Measurements from ENCODE around the gene GPR55. TPM values are rescaled to one million over a fixed set of nuclear protein-coding genes. Genes with fewer than 3 reads are reported as not detected.

Gene GPR55
- total and polyA plus RNA-seq, 10 of the 15 experiments (the other 5 are each of a cell fraction or from before 2014, with no cell fraction given), result 2.1 to 30.1 (median 16.2) TPM

- TF ChIP-seq E2F8 (IDR thresholded peaks at IDR 0.05; ENCODE audit: low read depth, partially characterized antibody) (no peak), YY1 (IDR thresholded peaks at IDR 0.05; ENCODE audit: low read depth, low read length) (0 out of 2 replicates have a peak, but pooled peaks have one; percentile 42), SUZ12 (IDR thresholded peaks at IDR 0.05; ENCODE audit: unreplicated experiment) (no peak), DPF2 (IDR thresholded peaks at IDR 0.05) (peak; percentile 57; the same call in 1 of the 2 replicates), CTCF (IDR thresholded peaks at IDR 0.05 in 2 of 3, conservative IDR thresholded peaks at IDR 0.05 in 1 of 3; ENCODE audit: control insufficient read depth in 2 of 3, extremely low read depth in 1 of 3, insufficient read depth in 1 of 3, low read depth in 3 of 3, low read length in 3 of 3) (peak; percentile 69 to 78 (median 75)), BCL3 (IDR thresholded peaks at IDR 0.05; ENCODE audit: borderline replicate concordance, insufficient read depth, low read depth, low read length, poor library complexity, severe bottlenecking) (peak; percentile 62), SIX5 (IDR thresholded peaks at IDR 0.05; ENCODE audit: low read depth, low read length, severe bottlenecking) (no peak), BCL11A (IDR thresholded peaks at IDR 0.05; ENCODE audit: low read depth, low read length) (peak; percentile 36; the same call in 1 of the 2 replicates), TCF3 (IDR thresholded peaks at IDR 0.05; ENCODE audit: borderline replicate concordance, insufficient read depth, low read depth, low read length) (peak; percentile 90), SRF (IDR thresholded peaks at IDR 0.05; ENCODE audit: low read depth in 2 of 2, low read length in 2 of 2) (0 out of 4 replicates have a peak, but pooled peaks of 1 of the 2 experiments have one; percentile 22), SIN3A (IDR thresholded peaks at IDR 0.05; ENCODE audit: low read depth, low read length) (no peak), EZH2 (IDR thresholded peaks at IDR 0.05; ENCODE audit: borderline replicate concordance, control insufficient read depth, low read depth, low read length) (no peak), SREBF1 (IDR thresholded peaks at IDR 0.05; ENCODE audit: low read length) (no peak), ZNF207 (IDR thresholded peaks at IDR 0.05; ENCODE audit: borderline replicate concordance) (no peak), PRDM15 (CRISPR knock-in tag; IDR thresholded peaks at IDR 0.05) (no peak), POLR2AphosphoS5 (IDR thresholded peaks at IDR 0.05; ENCODE audit: low read length) (peak; percentile 81; the same call in 1 of the 2 replicates), ATF3 (IDR thresholded peaks at IDR 0.05; ENCODE audit: borderline replicate concordance, extremely low read depth, low read depth, low read length) (no peak)
Measured at GRCh38 chr2:230924470-230925341, at the start of gene GPR55 (continued).
